ENCODE results near the gene MYL3.
"Not testable (repeated sequence)": the region's sequence is repeated elsewhere in the genome, so short reads cannot be mapped to it uniquely, and the experiment has no call there.

Gene MYL3

DNA sequence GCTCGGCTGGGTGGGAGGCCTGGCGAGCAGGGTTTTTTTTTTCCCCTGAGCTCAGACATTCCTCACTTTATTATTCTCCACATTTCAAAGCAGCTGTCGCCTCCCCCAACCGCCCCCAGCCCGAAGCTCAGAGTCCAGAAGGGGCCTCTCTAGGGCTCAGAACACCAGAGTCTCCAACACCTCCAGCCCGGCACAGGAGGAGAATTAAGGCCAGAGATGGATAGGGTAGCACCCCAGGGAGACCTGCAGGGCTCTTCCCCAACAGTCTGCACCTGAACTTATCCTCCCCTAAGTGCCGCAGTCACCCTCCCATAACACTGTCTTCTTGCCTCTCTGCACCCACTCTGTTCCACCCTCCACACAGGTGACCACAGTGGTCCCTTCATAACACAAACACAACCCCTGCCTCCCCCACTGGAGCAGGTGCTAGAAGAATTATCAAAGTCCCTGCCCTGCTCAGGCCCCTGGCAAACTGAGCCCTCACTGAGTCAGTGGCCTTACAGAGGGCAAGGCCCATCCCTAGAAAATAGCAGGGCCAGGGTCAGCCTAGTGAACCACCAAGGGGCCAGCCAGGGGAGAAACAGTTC lies 14.1 kb downstream of the MYL3 start:
- no peak for DNase-seq

DNA sequence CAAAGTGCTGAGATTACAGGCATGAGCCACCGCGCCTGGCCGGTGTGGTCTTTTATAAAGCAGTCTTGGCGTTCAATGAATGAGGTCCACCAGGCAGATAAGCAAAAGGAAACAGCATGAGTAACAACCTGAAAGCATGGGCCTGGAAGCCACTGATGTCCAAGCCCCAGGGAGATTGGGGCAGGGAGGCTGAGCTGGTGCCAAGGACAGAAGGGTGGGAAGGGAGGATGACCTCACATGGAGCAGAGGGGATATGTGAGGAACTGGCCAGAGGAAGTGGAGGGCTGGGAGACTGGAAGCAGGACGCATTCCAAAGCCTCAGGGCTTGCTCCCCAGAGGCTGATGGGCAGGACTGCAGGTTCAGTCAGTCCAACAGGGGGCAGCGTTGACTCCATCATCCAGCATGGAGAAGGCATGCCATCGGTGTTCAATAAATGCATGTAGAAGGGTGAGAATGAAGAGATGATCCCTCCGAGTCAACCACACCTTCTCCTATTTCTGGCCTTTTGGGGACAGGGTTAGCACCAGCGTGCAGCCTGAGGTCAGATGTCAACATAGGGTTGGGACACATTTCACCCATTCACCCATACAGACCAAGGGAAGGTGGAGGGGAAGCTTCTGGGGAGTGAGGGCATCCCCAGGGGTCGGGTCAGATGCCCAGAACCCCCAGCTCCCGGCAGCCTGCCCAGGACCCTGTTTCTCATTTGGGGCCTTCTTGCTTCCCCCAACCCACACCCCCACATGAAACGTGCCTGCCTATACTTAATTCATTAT lies 14.8 kb downstream of the MYL3 start:
- no peak for DNase-seq

DNA sequence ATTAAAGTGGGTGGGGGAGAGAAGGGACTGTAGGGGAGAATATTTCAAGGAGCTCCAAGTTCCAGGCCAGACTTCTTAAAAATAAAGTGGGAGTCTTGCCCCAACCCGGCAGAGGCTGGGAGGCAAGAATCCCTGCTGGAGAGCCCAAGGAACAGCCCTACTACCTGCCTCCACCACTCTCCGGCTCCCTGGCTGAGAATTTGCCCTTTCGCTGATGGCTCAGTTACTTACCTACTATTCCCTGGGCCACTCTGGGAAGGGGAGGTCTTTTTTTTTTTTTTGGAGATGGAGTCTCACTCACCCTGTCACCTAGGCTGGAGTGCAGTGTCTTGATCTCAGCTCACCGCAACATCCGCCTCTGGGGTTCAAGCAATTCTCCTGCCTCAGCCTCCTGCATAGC lies 15.5 kb downstream of the MYL3 start:
- DNase-seq: no peak

DNA sequence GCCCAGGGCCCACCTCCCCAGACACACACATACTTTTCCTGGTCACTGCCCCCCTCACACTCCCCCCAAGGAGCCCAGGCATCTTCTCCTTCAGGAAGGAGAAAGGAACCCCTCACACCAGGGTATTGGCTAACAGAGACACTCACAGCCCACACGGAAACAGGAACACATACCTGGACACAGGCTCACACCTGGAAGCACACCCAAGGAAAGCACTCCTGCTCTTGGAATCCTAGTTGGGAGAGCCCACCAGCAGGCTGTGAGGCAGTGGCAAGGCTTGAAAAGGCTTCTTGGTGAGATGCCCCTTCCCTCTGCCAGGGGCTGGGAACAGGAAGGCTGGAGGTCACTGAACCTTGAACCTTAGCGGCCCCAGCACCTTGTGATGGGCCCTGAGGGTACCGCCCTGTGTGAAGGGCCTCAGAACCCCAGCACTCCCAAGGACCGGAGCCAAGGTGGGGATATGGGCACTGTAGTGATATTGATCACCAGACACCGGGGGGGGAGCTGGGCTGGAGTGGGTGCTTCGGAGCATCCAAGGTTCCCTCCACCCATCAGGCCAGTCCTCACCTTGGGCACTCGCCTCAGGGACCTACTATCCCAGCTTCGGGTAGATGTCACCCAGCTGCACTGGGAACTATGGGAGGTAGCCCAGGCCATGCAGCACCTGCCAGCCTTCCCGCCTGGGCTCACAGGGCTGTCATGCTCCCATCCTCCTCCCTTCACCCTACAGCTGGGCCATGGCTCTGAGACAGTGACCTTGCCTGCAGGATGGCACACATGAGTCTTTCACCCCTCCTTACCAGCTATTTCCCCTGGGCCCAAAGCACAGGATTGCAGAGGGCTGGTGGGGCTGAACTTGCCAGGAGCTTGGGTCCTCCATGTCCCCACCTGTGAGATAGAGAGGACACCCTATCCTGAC lies 16.4 kb downstream of the MYL3 start:
- no peak for DNase-seq

DNA sequence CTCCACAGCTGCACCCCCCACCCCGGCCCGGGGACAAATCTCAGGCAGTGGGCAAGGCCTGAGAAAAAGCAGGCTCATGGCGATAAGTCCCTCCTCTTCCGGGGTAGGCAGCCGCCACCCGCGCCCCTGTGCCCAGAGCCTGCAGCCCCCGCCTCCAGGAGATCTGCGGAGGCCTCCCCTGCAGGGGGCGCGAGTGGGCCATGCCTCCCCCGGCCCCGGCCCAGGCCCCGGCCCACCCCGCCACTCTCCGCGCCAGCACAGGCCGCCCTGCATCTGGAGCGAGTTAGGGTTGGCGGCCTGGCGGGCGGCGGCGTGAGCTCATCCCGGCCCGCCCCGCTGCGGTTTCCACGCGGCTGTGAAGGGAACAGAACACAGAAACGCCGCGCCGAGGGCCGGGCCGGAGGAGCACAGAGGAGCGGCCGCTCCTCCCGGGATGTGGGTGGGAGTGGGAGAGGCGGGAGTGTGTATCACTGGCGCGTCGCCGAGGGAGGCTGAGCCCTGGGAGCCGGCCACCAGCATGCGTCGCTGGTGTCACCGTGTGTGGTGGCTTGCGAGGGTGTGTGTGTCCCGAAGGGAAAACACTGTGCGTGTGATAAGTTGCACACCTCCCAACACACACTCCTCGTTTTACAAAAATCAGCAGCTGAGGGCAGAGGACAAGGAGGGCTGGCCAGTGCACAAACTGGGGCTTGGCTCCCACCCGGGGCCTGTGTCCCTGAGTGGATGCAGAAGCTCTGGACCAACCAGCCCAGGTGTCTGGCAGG lies 17.2 kb downstream of the MYL3 start:
- no peak for DNase-seq

- DNase-seq: no peak
Measured at GRCh38 chr3:46845397-46845859, 17.8 kb downstream of the MYL3 start.

- DNase-seq: no peak
Measured at GRCh38 chr3:46844881-46845312, 18.3 kb downstream of the MYL3 start.

- DNase-seq: no peak
Measured at GRCh38 chr3:46844397-46844796, 18.8 kb downstream of the MYL3 start.

DNA sequence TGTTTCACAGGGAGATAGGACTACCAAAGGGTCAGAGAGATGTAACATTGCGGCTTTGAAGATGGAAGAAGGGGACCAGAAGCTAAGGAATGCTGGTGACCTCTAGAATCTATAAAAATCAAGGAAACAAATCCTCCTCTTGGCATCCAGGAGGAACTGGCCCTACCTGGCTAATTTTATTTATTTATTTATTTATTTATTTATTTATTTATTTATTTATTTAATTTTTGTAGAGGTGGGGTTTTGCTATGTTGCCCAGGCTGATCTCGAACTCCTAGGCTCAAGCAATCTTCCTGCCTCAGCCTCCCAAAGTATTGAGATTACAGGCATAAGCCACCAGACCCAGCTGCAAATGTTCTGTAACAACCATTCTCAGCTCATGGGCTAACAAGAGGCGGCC lies 19.7 kb downstream of the MYL3 start:
- no peak for DNase-seq

DNA sequence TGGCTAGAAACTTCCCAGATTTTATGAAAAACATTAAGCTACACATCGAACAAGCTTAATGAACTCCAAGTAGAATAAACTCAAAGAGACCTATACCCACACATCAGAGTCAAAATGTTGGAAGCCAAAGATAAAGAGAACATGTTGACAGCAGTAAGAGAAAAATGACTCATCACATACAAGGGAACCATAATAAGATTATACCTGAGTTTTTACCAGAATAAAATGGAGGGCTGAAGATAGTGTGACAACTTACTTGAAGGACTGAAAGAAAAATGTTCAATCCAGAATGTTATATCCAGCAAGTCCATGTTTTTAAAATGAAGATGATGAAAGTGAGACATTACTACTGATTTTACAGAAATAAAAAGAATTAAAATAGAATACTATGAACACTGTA lies 22.8 kb downstream of the MYL3 start:
- no peak for DNase-seq

GRCh38 chr3:46838301-46838700 lies 24.9 kb downstream of the MYL3 start:
- no peak for DNase-seq

DNA sequence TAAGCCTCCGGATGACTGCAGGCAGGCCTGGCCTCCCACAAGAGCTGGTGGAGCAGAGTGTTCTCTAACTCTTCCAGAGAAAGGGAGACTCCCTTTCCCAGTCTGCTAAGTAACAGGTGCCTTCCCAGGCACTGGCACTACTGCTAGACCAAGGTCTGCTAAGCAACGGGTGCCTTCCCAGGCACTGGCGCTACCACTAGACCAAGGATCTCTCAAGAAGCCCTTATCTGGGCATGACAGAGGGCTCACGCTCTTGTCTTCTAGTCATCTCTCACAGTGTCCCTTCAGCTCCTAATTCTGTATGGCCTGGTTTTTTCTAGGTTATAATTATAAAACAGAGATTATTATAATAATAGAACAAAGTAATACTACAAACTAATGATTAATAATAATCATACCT lies 27.8 kb downstream of the MYL3 start:
- no peak for DNase-seq

DNA sequence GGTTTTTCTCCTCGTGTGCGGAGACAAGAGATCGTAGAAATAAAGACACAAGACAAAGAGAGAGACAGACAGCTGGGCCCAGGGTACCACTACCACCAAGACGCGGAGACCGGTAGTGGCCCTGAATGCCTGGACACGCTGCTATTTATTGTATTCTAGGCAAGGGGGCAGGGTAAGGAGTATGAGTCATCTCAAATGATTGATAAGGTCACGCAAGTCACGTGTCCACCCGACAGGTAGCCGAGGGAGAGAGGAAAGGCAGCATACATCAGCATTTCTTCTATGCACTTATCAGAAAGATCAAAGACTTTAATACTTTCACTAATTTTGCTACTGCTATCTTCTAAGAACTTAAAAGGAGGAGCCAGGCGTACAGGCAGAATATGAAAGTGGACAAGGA lies 28.2 kb downstream of the MYL3 start:
- no peak for DNase-seq

GRCh38 chr3:46833346-46834300 lies 29.6 kb downstream of the MYL3 start:
- DNase-seq: no peak

DNA sequence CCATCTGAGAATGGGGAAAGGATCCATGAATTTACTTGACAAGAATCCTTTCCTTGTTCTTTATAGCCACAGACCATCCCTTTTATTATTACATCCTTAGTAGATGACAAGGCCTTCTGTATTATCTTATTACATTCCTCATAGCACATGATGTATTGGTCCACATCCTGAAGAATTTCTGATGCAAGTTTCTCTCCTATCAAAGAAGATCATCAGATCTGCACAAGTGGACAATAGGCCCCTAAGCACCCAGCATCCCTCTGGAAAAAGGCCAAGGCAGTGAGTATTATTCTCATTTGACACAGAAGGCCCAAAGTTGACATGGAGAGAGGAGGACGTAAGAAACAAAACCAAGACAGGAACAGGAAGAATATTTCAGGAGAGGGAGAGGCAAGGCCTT lies 31.4 kb downstream of the MYL3 start:
- DNase-seq: no peak

GRCh38 chr3:46831316-46831715 lies 31.9 kb downstream of the MYL3 start:
- DNase-seq: no peak

- no peak for DNase-seq
Measured at GRCh38 chr3:46830801-46831200, 32.4 kb downstream of the MYL3 start.

GRCh38 chr3:46829699-46830208 lies 33.5 kb downstream of the MYL3 start:
- no peak for DNase-seq

DNA sequence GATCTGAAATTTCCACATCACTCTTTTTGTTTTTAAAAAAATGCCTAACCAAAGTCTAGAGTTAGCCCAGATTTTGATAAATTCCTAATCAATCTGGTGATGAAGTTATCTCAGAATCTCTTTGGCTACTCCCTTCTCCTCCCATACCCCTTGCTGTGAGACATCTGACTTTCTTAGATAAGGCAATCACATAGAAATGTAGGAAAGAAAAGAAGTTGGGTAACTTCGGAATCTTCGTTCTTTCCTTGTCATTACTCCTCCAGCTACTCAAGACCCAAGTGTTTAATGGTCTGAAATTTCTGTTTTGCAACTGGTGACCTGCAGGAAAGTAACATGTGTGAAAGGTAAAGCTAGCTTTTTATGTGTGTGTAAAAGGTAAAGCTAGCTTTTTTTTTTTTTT lies 37.8 kb downstream of the MYL3 start:
- no peak for DNase-seq

- no peak for DNase-seq
Measured at GRCh38 chr3:46824211-46824970, 38.9 kb downstream of the MYL3 start.

DNA sequence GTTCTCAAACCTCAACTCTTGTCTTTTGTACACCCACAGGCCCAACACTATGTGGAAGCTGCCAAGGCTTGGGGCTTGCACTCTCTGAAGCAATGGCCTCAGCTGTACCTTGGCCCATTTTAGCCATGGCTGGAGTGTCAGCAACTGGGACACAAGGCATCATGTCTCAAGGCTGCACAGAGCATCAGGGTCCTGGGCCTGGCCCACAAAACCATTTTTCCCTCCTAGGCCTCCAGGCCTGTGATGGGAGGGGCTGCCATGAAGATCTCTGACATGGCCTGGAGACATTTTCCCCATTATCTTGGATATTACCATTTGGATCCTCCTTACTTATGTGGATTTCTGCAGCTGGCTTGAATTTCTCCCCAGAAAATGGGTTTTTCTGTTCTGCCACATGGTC lies 39.9 kb downstream of the MYL3 start:
- DNase-seq: not testable (repeated sequence)

Measured in DMS79 (cell line).